Loucy (cell line): ENCODE data around the gene GIN1.

Experiments
- EZH2phosphoT487 ChIP-seq: fragments of 200-600 bp; IDR thresholded peaks from 2 replicates; pipeline ENCODE4 v1.6.1; 2018; ENCODE audit warnings: antibody characterized with exemption, mild to moderate bottlenecking, moderate library complexity, borderline replicate concordance
- TF ChIP-seq, protein P1 (sequence below): fragments of 200-600 bp; sonication (generic); conservative IDR thresholded peaks from 2 replicates; pipeline ENCODE4 v1.5.1; 2014; ENCODE audit warnings: mild to moderate bottlenecking, antibody characterized with exemption, low read length

DNA sequence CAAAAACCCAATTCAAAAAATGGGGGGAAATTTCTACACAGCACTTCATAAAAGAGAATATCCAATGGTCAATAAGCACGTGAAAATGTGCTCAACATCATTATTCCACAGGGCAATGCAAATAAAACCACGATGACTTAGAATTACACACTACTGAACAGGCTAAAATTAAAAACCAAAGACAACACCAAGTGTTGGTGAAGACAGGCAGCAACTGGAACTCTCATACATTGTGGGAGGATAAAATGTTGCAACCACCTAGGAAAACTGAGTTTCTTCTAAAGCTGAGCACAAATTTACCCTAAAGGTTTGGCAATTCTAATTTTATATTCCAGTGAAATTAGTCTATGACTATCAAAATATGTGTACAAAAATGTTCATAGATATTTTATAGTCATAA, 9.5 kb downstream of the GIN1 start:
- TF ChIP-seq, protein P1, sequence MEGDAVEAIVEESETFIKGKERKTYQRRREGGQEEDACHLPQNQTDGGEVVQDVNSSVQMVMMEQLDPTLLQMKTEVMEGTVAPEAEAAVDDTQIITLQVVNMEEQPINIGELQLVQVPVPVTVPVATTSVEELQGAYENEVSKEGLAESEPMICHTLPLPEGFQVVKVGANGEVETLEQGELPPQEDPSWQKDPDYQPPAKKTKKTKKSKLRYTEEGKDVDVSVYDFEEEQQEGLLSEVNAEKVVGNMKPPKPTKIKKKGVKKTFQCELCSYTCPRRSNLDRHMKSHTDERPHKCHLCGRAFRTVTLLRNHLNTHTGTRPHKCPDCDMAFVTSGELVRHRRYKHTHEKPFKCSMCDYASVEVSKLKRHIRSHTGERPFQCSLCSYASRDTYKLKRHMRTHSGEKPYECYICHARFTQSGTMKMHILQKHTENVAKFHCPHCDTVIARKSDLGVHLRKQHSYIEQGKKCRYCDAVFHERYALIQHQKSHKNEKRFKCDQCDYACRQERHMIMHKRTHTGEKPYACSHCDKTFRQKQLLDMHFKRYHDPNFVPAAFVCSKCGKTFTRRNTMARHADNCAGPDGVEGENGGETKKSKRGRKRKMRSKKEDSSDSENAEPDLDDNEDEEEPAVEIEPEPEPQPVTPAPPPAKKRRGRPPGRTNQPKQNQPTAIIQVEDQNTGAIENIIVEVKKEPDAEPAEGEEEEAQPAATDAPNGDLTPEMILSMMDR = no peak
- no peak for TF ChIP-seq EZH2phosphoT487
